Activated CD4-positive, alpha-beta T cell treated with anti-CD3 and anti-CD28 coated beads, Interleukin-2, Interleukin-4, amounts not matched to agents 100 ng/mL and 50 ng/mL, durations not matched to agents 16 hours and 8 hours (primary cell): ENCODE results near the gene HOXA13.
A peak's percentile ranks its signal among the peaks of the same experiment; 100 is the strongest.

ENCODE experiments used
- DNase-seq: peaks from one replicate; pipeline ENCODE4 v3.0.0-alpha.2; 2020; ENCODE audit warnings: low spot score

Gene HOXA13

DNA sequence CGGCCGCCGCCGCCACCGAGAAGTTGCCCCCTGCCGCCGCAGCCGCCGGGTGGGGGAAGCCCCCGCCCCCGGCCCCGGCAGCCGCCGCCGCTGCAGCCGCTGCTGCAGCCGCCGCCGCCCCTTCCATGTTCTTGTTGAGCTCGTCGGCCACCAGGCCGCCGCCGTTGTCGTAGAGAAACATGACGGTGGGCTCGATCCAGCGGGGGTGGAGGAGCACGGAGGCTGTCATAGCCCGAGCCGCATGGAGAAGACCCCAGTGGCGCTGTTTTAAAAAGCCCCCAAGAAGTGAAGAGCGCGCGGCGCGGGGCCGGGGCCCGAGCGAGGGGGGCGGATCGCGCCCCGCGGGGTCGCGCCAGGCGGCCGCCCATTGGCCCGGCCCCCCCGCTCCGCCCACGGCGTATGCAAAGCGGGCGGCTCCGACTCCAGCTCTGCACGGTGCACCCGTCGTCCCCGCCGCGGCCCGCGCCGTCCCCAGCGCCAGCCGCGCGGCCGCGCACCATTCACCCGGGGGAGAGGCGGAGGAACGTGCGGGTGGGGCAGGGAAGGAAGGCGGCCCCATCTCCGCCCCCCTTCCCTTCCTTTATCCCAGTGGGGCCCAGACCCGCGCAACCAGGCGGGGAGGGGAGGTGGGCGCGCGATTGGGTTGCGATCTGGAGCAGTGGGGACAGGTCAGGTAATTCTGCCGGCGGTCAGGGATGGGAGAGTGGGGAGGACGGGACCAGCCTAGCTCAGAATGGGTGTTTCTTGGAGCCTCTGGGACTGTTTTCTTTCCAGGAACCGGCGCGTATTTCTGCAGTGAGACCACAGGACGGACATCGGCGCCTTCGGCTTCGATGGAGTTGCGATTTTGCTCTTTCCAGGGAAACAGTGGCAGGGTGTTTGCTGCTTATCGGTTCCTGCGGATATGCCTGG is at the start of gene HOXA13:
Gene HOXA13 (minus strand): TSS at position 243 of the 912 bp plus-strand sequence. CDS start 14 bp downstream, at position 229.
- no peak for DNase-seq

DNA sequence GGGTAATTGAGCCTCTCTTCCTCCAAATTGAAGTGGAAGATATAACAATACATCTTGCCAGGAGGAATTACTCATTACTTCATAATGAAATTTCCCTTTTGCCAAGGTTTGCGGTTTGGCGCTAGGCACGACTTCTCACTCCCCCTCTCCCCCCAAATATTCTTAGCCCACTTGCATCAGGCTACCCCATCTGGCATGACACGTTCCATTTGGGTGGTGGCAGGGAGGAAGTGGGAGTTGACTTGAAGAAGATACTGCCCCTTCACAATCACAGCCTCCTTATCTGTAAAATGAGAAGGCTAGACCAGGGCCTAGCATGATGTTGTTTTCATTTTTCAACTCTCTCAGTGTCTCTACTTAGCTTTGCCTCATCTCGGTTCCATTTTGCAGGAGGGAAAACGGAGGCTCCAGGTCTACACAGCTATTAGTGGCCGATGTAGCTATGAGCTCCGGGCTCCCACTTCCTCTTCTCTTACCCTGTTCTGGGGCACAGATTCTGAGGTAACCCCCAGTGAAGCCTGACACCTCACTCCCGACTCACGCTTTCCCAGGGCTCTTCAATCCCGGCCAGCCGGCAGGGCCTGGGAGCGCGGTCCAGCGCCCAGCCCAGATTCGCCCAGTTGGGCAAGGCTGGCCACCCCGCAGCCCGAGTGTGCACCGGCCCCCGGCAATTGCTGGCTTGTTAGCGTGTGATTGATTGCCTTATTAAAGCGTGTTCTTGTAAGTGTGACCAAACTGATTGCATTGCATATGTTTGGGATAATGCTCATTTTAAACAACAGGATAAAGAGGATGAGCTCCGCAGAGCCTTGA is 49.2 kb upstream of the HOXA13 start:
- no peak for DNase-seq

DNA sequence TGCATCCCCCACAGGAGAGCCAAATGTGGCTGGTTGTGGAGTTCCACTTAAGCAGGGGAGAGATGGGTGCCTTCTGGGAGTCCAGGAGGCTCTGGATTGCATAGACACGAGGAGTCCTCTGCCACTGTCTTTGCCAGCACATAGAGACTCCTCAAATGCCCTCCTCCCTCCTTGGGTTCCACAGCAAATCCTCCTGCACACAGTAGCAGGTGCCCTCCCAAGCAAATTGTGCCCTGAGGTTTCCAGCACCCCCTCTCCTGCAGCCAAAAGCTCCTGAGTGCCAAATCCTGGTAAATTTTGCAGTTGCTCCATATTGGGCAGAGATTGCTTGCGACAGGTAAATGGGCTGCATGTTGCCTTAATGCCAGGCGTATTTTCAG is 48.5 kb upstream of the HOXA13 start:
- no peak for DNase-seq

DNA sequence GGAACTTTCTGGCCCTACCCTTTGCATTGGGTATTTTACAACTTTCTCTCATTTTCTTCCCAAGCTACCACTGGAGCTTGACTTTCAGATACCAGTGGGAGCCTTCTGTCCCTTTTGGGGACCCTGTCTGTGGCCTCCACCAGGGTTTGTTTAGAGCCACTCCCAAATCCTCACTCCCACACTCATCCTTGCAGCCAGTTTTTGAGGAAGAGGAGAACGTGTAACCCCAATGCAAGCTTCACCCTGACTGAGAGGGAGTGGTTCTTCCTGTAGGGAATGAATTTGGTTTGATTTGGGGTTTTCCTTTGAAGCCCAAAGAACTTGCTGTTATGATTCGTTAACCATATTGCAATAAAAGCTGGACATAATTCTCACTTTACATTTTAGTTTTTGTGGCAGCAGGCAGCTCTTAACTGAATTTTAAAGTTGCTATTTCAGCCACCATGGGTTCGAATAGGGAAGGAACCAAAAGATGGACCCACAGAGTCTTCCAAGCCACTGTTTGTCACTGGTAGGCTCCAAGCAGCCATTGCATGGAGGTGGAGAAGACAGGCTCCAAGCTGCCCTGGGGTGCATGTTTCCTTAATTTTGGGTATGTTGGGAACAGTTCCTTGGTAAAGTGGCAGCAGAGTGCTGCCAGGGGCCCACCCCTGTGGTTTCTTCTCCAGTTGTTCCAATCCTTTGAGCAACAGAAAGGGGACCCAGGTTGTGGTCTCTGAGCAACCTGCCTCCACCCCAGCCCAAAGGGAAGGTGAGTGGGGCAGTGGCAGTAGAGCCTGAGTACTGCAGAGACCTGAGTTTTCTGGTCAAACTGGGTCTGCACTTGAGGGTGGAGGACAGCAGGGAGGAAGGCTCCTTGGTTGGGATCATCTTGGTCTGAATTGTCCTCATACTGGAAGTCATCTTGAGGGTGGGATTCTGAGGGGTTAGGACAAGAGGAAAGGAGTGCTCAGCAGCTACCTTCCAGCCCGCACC is 47.8 kb upstream of the HOXA13 start:
- DNase-seq = no peak

DNA sequence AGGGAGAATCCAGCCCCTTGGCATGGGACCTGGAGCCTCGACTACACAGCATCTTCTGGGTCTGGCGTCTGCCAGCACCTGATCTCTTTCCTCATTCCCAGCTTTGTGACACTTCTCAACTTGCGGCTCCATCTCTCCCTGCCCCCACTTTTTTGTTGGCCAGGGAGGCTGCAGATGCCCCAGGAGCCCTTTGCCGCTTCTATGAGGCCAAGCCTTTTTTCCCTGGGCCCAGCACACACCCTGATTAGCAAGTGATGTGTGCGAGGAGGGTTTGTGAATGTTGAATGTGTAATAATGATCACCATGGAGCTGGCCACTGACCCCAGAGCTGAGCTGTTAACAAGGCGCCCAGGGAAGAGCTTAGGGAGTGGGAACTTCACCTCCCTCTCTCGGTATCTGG is 47.1 kb upstream of the HOXA13 start:
- no peak for DNase-seq

DNA sequence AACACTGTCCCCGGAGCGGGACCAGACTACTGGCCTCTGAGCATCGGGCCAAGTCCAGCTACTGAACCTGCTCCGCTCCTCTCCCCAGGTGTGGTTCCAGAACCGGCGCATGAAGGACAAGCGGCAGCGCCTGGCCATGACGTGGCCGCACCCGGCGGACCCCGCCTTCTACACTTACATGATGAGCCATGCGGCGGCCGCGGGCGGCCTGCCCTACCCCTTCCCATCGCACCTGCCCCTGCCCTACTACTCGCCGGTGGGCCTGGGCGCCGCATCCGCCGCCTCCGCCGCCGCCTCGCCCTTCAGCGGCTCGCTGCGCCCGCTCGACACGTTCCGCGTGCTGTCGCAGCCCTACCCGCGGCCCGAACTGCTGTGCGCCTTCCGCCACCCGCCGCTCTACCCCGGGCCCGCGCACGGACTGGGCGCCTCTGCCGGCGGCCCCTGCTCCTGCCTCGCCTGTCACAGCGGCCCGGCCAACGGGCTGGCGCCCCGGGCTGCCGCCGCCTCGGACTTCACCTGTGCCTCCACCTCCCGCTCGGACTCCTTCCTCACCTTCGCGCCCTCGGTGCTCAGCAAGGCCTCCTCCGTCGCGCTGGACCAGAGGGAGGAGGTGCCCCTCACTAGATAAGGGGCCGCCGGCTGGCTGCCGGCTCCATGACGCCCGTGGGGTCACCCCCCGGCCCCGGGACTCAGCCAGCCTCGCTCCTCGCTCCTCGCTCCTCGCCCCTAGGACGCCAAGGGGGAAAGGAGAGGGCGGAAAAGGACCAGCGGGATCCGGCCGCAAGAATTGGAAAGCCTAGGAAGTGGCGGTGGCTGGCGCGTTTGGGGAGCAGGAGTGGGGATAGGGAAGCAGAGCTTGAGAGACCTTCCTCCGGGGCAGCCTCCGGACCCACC is 46.2 kb upstream of the HOXA13 start:
- no peak for DNase-seq

DNA sequence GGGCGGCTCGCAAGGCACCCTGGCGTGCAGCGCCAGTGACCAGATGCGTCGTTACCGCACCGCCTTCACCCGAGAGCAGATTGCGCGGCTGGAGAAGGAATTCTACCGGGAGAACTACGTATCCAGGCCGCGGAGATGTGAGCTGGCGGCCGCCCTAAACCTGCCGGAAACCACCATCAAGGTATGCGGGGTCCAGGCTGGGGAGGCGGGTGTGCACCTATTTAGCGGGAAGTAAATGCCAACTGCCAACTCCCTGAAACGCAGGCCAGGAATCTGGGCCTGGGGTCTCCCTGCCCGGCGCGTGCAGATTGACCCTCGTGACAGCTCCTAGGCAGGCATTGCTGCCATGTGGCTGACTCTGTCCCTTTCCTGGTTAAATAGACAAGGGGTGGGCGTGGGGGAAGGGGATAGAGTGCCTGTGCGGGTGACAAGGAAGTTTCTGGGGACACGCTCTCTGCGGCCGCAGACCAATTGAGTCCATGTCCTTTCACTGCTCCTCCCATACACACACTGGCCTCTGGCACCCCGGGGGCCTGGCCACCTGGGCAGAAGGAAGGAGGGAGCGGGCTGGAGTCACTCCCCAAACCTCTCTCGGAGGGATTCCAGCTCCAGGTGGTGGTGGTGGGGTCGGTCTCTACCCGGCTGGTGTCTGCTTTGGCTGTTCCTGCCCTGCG is 45.4 kb upstream of the HOXA13 start:
- DNase-seq = no peak

DNA sequence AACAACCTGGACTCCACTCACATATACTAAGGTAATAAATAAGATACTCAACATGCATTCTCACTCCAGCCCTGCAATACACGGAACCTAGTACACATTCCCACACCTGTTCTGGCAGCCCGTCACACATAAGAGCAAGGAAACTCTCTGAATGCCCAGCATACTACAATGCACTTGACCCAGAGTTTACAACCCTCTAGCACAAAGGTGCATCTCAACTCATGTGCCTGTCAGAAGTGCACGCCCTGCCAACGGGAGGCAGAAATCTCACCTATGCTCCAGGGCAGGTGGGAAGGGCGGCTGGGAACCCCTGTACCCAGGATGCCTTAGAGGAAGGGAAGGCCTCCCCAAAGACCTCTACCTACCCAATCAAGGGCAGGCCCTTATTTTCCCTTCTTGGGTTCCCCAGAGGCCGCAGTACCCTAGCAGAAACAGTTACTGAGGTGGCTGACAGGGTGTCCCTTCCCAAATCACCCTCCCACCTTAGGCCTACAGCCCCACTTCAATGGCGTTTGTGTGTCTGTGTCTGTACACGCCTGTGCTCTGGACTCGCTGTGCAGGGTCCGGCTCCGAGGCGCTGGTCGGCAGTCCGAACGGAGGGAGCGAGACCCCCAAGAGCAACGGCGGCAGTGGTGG is 44.7 kb upstream of the HOXA13 start:
- DNase-seq = no peak

DNA sequence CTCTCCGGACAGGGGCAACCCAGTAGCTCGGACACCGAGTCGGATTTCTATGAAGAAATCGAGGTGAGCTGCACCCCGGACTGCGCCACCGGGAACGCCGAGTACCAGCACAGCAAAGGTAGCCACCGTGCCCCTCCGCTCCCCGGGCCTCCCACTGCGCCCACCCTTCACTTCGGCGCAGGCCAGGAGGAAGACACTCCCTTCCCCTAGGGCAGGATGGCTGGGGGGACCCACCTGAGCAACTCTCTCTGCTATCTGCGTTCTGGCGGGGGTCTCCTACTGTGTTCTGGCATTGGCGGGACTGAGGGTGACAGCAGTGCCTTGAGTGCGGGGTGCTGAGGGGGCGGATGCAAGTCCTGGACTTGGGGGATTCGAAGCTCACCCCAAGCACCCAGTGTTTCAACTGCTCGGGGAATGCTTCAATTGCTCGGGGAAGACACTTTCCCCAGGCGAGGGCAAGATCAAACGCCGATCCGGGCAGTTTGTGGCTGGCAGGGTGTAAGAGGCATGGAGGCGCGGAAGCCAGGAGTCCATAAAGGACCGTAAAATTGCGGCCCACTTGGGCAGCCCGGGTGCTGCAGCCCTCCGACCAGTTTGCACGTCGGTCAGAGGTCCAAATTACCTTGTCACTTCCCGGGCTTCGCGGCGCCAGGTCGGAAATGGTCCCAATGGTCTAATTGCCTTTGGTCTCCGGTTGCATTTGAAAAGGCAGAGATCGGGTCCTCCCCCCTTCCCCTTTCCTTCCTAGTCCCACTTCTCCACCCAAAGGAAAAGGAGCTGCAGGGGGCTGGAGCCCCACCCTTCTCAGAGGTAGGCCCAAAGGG is 43.7 kb upstream of the HOXA13 start:
- no peak for DNase-seq

DNA sequence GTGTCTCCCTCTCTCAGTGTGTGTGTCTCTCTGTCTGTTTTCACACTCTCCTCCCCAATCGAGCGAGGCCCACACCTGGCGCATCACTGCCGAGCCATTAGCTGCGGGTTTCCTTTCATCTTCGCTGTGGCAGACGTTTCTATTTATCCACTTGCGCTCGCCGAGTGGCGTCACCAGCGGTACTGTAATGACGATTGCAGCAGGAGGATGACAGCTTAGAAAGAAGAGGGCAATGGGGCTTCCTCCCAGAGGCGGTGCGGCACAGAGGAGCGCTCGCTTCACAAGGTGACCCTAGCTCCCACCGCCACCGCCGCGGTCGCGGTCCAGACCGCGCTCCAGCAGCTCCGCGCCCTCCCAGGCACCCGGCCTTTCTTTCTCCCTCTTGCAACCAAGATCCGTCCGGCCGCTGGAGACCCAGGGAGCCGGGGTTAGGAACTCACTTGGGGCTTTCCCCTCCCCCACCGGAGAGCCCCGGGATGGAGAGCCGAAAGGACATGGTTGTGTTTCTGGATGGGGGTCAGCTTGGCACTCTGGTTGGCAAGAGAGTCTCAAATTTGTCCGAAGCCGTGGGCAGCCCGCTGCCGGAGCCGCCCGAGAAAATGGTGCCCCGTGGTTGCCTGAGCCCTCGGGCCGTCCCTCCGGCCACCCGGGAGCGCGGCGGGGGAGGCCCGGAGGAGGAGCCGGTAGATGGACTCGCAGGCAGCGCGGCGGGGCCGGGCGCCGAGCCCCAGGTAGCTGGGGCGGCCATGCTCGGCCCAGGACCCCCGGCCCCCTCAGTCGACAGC is 42.9 kb upstream of the HOXA13 start, which contains the start of gene EVX1:
Gene EVX1 (plus strand): TSS at position 248 of the 785 bp plus-strand sequence. CDS start 229 bp downstream, at position 477.
- DNase-seq = peak; percentile 39

DNA sequence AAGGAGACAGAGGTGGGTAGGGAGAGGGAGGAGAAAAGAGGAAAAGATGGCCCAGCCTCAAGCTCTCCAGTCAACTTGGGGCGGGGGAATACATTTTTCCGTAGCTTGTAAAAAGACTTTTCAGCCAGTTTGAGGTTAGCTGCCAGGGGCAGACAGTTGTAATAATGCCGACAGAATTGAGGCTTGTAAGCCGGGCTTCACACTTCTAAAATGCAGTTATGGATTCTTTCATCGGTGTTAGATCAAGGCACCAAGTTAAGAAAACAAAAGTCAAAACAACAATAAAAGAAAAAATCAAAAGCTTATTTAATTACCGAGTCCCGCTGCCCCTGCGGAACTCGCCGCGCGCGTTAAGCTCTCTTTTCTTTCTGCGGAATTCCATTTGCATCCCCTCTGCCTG is 42.3 kb upstream of the HOXA13 start:
- DNase-seq = no peak

DNA sequence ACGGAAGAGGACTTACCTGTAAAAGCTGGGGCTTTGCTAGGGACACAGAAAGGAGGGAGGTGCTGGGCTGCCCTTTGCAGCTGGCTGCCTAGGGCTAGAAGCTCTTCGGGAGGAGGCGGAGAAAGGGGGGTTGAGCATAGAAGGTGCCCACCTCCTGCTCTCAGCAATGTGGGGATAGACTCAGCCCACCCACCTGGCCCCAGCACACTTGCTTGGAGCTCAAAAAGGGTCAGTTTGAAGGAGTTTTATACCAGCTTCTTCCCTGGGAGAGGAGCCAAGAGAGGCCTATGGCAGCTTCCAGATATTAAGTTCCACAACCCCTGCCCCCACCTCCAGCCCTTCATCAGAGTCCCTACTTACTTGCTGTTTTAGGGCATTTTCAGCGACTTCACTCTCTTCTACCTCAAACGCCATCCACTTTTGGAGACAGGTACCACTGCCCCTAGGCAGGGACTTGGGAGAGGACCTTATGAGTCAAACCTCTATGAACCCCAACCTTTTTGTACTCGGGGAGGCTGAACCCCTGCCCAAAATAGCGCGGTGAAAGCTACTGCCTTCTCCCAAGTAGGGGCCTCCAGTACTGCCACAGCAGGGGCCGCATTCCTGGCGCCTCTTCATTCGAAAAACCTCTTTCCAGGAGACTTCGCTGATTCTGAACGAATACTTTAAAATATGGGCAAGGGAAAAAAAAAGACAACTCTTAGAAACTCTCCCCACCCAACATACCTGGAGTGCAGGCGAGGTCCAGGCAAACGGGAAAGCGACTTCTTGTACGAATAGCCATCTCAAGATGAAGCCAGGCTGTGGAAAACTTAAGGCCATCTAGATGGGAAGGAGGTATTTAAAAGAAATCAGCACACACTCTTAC is 41.5 kb upstream of the HOXA13 start:
- no peak for DNase-seq

DNA sequence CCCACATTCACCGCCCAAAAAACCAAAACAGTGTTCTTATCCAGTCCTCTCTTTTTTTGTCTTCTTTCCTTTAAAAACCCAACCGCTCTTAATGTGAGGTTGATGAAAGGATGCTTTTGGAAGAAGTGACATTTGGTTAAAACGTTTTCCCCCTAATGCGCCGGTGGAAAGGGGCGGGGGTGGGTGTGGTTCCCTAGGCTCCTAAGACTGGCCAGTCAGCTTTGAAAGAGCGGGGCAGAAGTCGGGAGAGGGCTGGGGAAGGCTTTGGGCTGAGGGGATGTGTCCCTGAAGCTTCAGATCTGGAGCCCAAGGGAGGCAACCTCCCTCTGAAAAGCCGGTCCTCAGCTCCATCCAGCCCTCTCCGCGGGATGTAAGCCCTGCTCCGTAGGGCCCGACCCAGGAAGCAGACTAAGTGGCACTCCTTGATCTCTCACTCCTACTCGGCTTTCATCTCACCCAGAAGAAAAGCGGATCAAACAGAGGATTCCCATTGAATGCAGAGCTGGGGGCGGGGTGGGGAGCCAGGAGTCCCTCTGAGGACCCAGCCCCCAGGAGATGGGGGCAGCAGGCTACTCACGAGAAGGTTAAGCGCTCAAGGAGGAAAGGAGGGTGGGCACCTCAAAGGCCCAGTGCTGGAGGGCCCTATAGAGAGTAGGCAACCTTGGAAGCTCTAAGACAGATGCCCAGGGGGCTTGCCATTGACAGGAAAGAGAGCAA is 40.3 kb upstream of the HOXA13 start:
- DNase-seq = no peak

DNA sequence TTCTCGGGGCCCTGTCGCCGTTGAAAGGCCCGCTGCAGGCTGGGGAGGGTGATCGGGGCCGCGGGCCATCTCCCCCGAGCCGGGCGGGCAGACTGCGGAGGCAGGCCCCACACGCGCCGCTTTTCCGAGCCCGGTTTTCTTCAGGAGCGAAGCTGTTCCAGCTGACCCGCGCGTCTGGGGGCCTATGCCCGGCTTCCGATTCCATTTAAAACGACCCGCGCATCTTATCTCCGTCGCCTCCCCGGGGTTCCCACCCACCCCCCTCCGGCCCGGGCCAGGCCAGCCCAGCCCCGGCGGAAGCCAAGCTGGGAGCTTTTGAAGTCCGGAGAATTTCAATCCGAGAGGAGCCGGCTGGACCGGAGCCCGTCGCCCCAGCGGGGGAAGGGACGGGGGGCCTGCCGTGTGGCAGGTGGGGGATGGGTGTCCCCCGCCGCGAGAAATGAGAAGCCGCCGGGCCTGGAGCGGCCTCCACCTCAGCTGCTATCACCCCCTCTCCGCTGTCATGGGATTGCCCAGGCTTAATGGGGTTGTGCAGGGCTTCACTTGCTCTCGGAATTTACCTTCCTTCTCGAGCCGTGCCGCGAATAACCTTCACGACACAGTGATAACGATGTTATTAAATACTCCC is 39.6 kb upstream of the HOXA13 start:
- no peak for DNase-seq

DNA sequence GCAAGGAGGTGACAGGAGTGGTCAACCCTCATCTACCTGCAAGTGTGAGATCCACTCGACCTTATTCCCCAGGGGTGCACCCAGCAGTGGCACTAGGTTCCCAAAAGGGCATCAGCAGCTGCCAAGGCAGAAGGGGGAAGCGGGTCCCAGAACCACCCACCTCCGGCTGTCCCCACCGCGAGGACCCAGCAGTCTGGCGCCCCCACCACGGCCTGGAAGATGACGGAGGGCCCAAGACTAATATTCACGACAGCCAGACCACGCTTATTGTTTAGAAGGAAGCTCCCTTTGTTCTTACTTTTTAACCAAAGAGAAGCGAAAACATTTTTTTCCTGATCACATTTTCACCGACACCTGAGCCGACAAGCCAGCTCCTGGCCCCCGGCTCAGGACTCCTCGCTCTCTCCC is 39.1 kb upstream of the HOXA13 start:
- no peak for DNase-seq
